GM06990 (cell line): ENCODE measurements around the gene MEGF11.

Source experiments
- DNase-seq: peaks from one replicate; pipeline ENCODE4 v3.0.0-alpha.2; 2011; ENCODE audit not compliant: insufficient read length; ENCODE audit errors: extremely low read depth
- H3K27me3 ChIP-seq: replicated peaks from 2 replicates; pipeline ENCODE4 v1.6.0; 2011; ENCODE audit warnings: low read length; ENCODE audit not compliant: control insufficient read depth, insufficient read depth
- H3K36me3 ChIP-seq: 2 replicates; pipeline ENCODE4 v1.5.1; 2011; ENCODE audit warnings: low read length; ENCODE audit not compliant: control insufficient read depth, insufficient read depth
- H3K4me3 ChIP-seq: replicated peaks from 2 replicates; pipeline ENCODE4 v1.5.1; 2011; ENCODE audit warnings: low read depth, mild to moderate bottlenecking, control low read depth, low read length
- TF ChIP-seq, protein P1 (sequence below): IDR thresholded peaks from 2 replicates; pipeline ENCODE4 v1.5.1; 2011; ENCODE audit warnings: low read length, control low read depth, mild to moderate bottlenecking, inconsistent platforms; ENCODE audit not compliant: insufficient read depth, poor library complexity, severe bottlenecking

Gene MEGF11

DNA sequence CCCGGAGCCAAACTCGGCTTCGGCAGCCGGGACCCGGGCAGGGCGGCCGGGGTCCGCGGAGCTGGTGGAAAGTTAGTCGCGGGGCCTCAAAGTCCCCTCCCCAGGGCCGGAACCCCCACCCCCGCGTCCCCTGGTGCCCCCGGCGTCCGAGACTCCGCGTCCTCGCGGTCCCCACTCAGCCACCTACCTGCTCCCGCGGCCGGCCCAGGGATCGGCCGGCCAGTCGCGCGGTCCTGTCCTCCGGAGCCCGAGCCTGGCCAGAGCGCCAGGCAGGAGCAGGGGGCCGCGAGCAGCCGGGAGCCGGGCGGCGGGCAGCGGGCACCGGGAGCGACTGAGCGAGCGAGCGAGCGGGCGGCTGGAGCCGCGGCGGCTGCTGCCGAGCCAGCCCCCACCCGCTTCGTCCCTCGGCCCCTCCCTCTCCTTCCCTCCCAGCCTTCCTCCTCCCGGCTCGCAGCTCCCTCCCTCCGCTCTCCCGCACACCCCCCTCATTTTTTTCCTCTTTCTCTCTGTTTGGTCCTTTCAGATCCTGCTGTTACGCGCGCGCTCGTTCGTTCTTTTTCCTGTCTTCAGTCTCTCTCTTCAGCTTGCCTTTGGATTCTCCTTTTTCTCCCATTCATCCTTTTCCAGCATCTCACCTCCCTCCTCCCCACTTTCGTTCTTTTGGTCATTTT is at the start of gene MEGF11:
Gene MEGF11 (minus strand): TSS at position 333 of the 671 bp plus-strand sequence. CDS start 125,347 bp downstream, outside the sequence.
- TF ChIP-seq, protein P1, sequence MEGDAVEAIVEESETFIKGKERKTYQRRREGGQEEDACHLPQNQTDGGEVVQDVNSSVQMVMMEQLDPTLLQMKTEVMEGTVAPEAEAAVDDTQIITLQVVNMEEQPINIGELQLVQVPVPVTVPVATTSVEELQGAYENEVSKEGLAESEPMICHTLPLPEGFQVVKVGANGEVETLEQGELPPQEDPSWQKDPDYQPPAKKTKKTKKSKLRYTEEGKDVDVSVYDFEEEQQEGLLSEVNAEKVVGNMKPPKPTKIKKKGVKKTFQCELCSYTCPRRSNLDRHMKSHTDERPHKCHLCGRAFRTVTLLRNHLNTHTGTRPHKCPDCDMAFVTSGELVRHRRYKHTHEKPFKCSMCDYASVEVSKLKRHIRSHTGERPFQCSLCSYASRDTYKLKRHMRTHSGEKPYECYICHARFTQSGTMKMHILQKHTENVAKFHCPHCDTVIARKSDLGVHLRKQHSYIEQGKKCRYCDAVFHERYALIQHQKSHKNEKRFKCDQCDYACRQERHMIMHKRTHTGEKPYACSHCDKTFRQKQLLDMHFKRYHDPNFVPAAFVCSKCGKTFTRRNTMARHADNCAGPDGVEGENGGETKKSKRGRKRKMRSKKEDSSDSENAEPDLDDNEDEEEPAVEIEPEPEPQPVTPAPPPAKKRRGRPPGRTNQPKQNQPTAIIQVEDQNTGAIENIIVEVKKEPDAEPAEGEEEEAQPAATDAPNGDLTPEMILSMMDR, result no peak
- DNase-seq, result no peak
- H3K27me3 ChIP-seq, result peaks cover 9% of the 10 kb centered on the region
- peak within 1 kb of the TSS; percentile 36 for H3K4me3 ChIP-seq
- no peaks in the 10 kb centered on the region for H3K36me3 ChIP-seq

DNA sequence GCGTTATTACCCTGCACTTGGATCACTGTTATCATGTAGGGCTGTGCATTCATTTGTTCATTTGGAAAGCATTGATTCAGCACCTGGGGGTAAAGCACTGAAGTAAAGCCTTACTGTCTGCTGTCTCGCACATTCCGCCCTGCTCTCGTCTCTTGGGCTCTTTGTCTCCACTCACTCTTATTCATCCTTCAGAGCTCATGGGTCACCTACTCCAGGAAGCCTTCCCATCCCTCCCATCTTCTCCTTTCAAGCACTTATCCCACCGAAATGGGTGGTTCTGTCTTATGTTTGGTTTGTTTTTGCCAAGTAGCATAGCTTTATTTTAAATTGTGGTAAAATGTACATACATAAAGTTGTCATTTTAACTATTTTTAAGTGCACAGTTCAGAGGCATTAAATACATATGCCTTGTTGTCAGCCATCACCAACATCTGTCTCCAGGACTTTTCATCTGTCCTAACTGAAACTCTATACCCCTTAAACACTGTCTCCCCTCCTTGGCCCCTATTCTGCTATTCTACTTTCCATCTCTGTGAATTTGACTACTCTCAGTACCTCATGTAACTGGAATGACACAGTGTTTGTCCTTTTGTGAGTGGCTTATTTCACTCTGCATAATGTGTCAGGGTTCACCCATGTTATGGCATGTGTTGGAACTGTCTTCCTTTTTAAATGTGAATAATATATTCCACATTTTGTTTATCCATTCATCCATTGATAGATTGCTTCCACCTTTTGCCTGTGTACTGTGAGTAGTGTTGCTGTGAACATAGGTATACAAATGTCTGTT is 49.1 kb upstream of the MEGF11 start:
- Histone ChIP-seq H3K27me3 (no peaks in the 10 kb centered on the region), H3K36me3 (peaks cover 3% of the 10 kb centered on the region), H3K4me3 (no peak overlapping the region)
- no peak for DNase-seq
- TF ChIP-seq, protein P1, result no peak

DNA sequence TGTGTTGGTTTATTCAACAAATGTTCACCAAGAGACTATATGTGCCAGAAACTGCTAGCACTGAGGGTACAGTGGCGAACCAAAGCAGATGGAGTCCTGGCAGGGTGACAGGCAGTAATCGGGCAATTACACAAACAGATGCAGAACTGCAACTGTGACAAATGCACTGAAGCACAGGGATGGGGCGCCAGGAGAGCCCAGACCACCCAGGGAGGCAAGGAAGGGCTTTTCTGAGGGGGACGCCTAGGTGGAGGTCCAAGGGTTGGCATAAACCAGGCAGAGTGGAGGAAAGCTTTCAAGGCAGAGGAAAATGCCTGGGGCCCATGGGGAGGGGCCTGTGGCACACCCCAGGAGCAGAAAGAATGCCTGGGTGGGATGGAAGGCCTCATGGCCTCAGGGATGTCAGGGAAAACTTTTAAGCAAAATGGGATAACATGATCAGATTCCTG is 45.3 kb upstream of the MEGF11 start:
- DNase-seq, result no peak
- no peaks in the 10 kb centered on the region; the same call in none of the 2 replicates for H3K36me3 ChIP-seq
- H3K27me3 ChIP-seq, result no peaks in the 10 kb centered on the region
- H3K4me3 ChIP-seq, result no peak overlapping the region
- TF ChIP-seq, protein P1, result no peak

DNA sequence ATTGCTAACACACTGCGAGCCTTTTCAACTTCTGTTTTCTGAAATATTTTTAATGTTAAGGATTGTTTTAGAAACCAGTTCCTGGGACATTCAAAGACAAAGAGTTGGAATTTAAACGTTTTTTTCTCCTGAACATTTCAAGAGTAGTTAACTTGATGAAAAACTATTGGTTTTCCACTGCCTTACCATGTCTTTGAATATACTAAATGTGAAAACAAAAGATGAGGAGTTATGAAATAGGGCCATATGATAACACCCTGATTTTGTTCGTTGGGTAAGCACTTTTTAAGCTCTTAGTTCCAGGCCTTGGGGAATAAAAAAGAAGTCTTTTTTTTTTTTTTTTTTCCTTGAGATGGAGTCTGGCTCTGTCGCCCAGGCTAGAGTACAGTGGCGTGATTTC is 42.6 kb upstream of the MEGF11 start:
- H3K4me3 ChIP-seq, result no peak overlapping the region
- DNase-seq, result no peak
- no peaks in the 10 kb centered on the region; the same call in none of the 2 replicates for H3K36me3 ChIP-seq
- TF ChIP-seq, protein P1, result no peak
- H3K27me3 ChIP-seq, result no peaks in the 10 kb centered on the region

DNA sequence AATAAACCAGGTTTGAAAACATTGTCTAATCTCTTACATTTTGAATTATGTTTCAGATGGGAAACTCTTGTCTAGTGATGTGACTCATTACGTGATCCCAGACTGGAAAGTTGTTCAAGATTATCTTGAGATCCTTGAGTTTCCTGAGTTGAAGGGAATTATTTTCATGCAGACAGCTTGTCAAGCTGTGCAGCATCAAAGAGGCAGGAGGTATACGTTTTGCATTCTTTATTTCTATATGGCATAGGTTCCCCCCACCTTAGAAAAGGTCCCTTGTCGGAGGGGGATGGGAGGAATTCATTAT is 41.3 kb upstream of the MEGF11 start:
- H3K4me3 ChIP-seq, result peak overlapping the region; percentile 73
- TF ChIP-seq, protein P1, result no peak

More for the DNA sequence above, 41.3 kb upstream of the MEGF11 start:
- no peaks in the 10 kb centered on the region; the same call in 1 of the 2 replicates for H3K36me3 ChIP-seq
- no peak for DNase-seq
- no peaks in the 10 kb centered on the region for H3K27me3 ChIP-seq
